PC-9 (cell line): Measurements from ENCODE around the gene ESRRG. TPM values are rescaled to one million over a fixed set of nuclear protein-coding genes. Genes with fewer than 3 reads are reported as not detected.

Source experiments
- BruUV-seq: library from RNA; stranded (reverse); fragments of 400-500 nt; replicated peaks from 2 replicates; lab custom pipeline; 2021; lab: Mats Ljungman, UMichigan
- CTCF ChIA-PET: fragments of 300-600 bp; sonication (Branson Sonifier 250); formaldehyde crosslinking; loops from one replicate; lab custom pipeline; 2022; ENCODE audit warnings: antibody characterized with exemption; lab: Charles Lee
- POLR2A ChIA-PET: fragments of 300-600 bp; sonication (Branson Sonifier 250); formaldehyde crosslinking; loops from one replicate; lab custom pipeline; 2022; ENCODE audit warnings: antibody characterized with exemption; ENCODE audit not compliant: unreplicated experiment; lab: Charles Lee
- DNase-seq, 2 experiments: peaks; one replicate each; pipeline versions ENCODE4 v3.0.0 to v3.0.0-alpha.2; 2015 to 2022; ENCODE audit warnings: mixed read lengths in 1 of 2
- H2AFZ ChIP-seq: fragments of 200-600 bp; sonication (generic); 2 replicates; pipeline ENCODE4 v1.8.1; 2017; ENCODE audit warnings: antibody characterized with exemption
- H3F3A ChIP-seq: fragments of 200-600 bp; sonication (generic); 2 replicates; pipeline ENCODE4 v1.8.1; 2017; ENCODE audit warnings: antibody characterized with exemption, mild to moderate bottlenecking, low read depth; ENCODE audit not compliant: insufficient read depth
- H3K27ac ChIP-seq: fragments of 200-600 bp; sonication (generic); 2 replicates; pipeline ENCODE4 v1.6.1; 2016; ENCODE audit warnings: mixed run types
- H3K27me3 ChIP-seq: fragments of 200-600 bp; sonication (generic); 2 replicates; pipeline ENCODE4 v1.6.1; 2016; ENCODE audit warnings: low read depth, mixed run types; ENCODE audit not compliant: insufficient read depth
- H3K36me3 ChIP-seq: fragments of 200-600 bp; sonication (generic); 2 replicates; pipeline ENCODE4 v1.6.1; 2016; ENCODE audit warnings: low read depth, mixed run types
- H3K4me1 ChIP-seq: fragments of 200-600 bp; sonication (generic); replicated peaks from 2 replicates; pipeline ENCODE4 v1.6.1; 2016; ENCODE audit warnings: mixed run types; ENCODE audit not compliant: insufficient read depth
- H3K4me2 ChIP-seq: fragments of 200-600 bp; sonication (generic); 2 replicates; pipeline ENCODE4 v1.6.1; 2017; ENCODE audit warnings: mixed run types
- H3K4me3 ChIP-seq: fragments of 200-600 bp; sonication (generic); 2 replicates; pipeline ENCODE4 v1.6.1; 2016; ENCODE audit warnings: mixed run types
- H3K79me2 ChIP-seq: fragments of 200-600 bp; sonication (generic); 2 replicates; pipeline ENCODE4 v1.6.1; 2017; ENCODE audit warnings: low read depth, mixed run types
- H3K9me2 ChIP-seq: fragments of 200-600 bp; sonication (generic); 2 replicates; pipeline ENCODE4 v1.8.1; 2017; ENCODE audit warnings: mild to moderate bottlenecking; ENCODE audit not compliant: insufficient read depth
- H3K9me3 ChIP-seq: fragments of 200-600 bp; sonication (generic); 2 replicates; pipeline ENCODE4 v1.8.1; 2016; ENCODE audit warnings: low read depth; ENCODE audit not compliant: insufficient read depth
- H4K20me1 ChIP-seq: fragments of 200-600 bp; sonication (generic); 2 replicates; pipeline ENCODE4 v1.8.1; 2017; ENCODE audit not compliant: insufficient read depth
- CTCF ChIP-seq: fragments of 200-600 bp; sonication (generic); conservative IDR thresholded peaks from 2 replicates; pipeline ENCODE4 v1.6.1; 2017; ENCODE audit warnings: mixed run types, antibody characterized with exemption, mild to moderate bottlenecking, moderate library complexity
- EZH2 ChIP-seq: fragments of 200-600 bp; sonication (generic); IDR thresholded peaks from 2 replicates; pipeline ENCODE4 v1.8.0; 2017; ENCODE audit warnings: antibody characterized with exemption, low read depth
- intact Hi-C: fragments of 100-400 bp; cut with micrococcal nuclease; formaldehyde crosslinking; loops from one replicate; pipeline ENCODE4 v1.10.0; 2022; ENCODE audit not compliant: unreplicated experiment
- total RNA-seq: library from RNA; stranded (reverse); gene quantifications from 2 replicates; pipeline ENCODE4 v1.2.3, GENCODE V29; 2021

ESRRG gene
- total RNA-seq, 1 experiment from 2014 or later, result not detected

- H3K4me1 ChIP-seq, result no peaks in the 10 kb centered on the region
- no peaks in the 10 kb centered on the region for H3K9me2 ChIP-seq
- H3K27me3 ChIP-seq, result no peaks in the 10 kb centered on the region
- POLR2A ChIA-PET, result no interaction called here
- no peaks in the 10 kb centered on the region for H3K36me3 ChIP-seq
- TF ChIP-seq EZH2 (no peak), CTCF (no peak)
- H3K79me2 ChIP-seq, result no peaks in the 10 kb centered on the region
- no peak overlapping the region for H2AFZ ChIP-seq
- no peaks in the 10 kb centered on the region for H4K20me1 ChIP-seq
- H3F3A ChIP-seq, result no peaks in the 10 kb centered on the region
- CTCF ChIA-PET, result no interaction called here
- H3K9me3 ChIP-seq, result no peaks in the 10 kb centered on the region
- H3K4me3 ChIP-seq, result no peak overlapping the region
- H3K4me2 ChIP-seq, result no peak overlapping the region
- BruUV-seq, result no TSS peak
- intact Hi-C loops, result no loop called here
- no peak for DNase-seq
- H3K27ac ChIP-seq, result no peak overlapping the region
Measured at GRCh38 chr1:216582151-216582550, 141.1 kb downstream of the ESRRG start.

- POLR2A ChIA-PET, result no interaction called here
- H2AFZ ChIP-seq, result no peak overlapping the region
- no peaks in the 10 kb centered on the region for H3K9me3 ChIP-seq
- no peak overlapping the region for H3K4me2 ChIP-seq
- no peaks in the 10 kb centered on the region for H3K27me3 ChIP-seq
- no TSS peak for BruUV-seq
- no peaks in the 10 kb centered on the region for H3K9me2 ChIP-seq
- CTCF ChIA-PET, result no interaction called here
- H3K4me1 ChIP-seq, result no peaks in the 10 kb centered on the region
- DNase-seq, result no peak
- no peak overlapping the region for H3K27ac ChIP-seq
- no peaks in the 10 kb centered on the region for H4K20me1 ChIP-seq
- H3K79me2 ChIP-seq, result no peaks in the 10 kb centered on the region
- H3F3A ChIP-seq, result no peaks in the 10 kb centered on the region
- no peak overlapping the region for H3K4me3 ChIP-seq
- no peak for TF ChIP-seq CTCF
- TF ChIP-seq EZH2, result no peak
- intact Hi-C loops, result no loop called here
- no peaks in the 10 kb centered on the region for H3K36me3 ChIP-seq
Measured at GRCh38 chr1:216580538-216581057, 142.6 kb downstream of the ESRRG start.

- Histone ChIP-seq H3K27me3 (no peaks in the 10 kb centered on the region), H3F3A (no peaks in the 10 kb centered on the region), H3K79me2 (no peaks in the 10 kb centered on the region), H3K4me2 (no peak overlapping the region), H3K9me3 (no peaks in the 10 kb centered on the region), H2AFZ (no peak overlapping the region), H3K4me3 (no peak overlapping the region), H3K4me1 (no peaks in the 10 kb centered on the region), H3K27ac (no peak overlapping the region), H4K20me1 (no peaks in the 10 kb centered on the region), H3K36me3 (no peaks in the 10 kb centered on the region), H3K9me2 (no peaks in the 10 kb centered on the region)
- no peak for DNase-seq
- no peak for TF ChIP-seq CTCF
- no peak for TF ChIP-seq EZH2
- BruUV-seq, result no TSS peak
- ChIA-PET POLR2A (no interaction called here), CTCF (interaction anchor here (0.6 kb wide), 1 partner anchor 129 kb away, joined by 3 read pairs; no protein-coding TSS in a partner anchor)
- intact Hi-C loops, result no loop called here
Measured at GRCh38 chr1:216576234-216576937, 146.8 kb downstream of the ESRRG start.
